ENCODE data around the gene ZNF516. TPM values are rescaled to one million over a fixed set of nuclear protein-coding genes. Genes with fewer than 3 reads are reported as not detected.

Gene ZNF516
- polyA plus RNA-seq, 2 of the 4 experiments (the other 2 are of a cell fraction): 3.9 to 4.9 TPM

GRCh38 chr18:76353046-76353445, 142.0 kb downstream of the ZNF516 start:
- FAIRE-seq: no peak
- Histone ChIP-seq H3K27ac (no peak overlapping the region), H3K4me2 (no peak overlapping the region), H3K9me3 (no peaks in the 10 kb centered on the region), H3K4me1 (no peaks in the 10 kb centered on the region), H3K4me3 (no peak overlapping the region)
- ChIA-PET CTCF (no interaction called here), POLR2A (no interaction called here)
- no peak for DNase-seq (ENCODE audit: low read depth in 1 of 2, low spot score in 1 of 2)
- no peak for ATAC-seq
- 90% methylated on average over 7 of the region's 7 CpGs for WGBS (ENCODE audit: missing lambda C conversion rate)
- TF ChIP-seq PBX3 (IDR thresholded peaks at IDR 0.05) (no peak), TP53 (CRISPR knock-in tag; IDR thresholded peaks at IDR 0.05) (no peak), HOXA7 (CRISPR knock-in tag; IDR thresholded peaks at IDR 0.05) (no peak), EHF (CRISPR knock-in tag; IDR thresholded peaks at IDR 0.05) (no peak), ATOH8 (CRISPR knock-in tag; IDR thresholded peaks at IDR 0.05; ENCODE audit: low read depth) (no peak), KDM1A (IDR thresholded peaks at IDR 0.05; ENCODE audit: low read depth) (no peak), CBX2 (IDR thresholded peaks at IDR 0.05; ENCODE audit: borderline replicate concordance, low read depth) (no peak)

DNA sequence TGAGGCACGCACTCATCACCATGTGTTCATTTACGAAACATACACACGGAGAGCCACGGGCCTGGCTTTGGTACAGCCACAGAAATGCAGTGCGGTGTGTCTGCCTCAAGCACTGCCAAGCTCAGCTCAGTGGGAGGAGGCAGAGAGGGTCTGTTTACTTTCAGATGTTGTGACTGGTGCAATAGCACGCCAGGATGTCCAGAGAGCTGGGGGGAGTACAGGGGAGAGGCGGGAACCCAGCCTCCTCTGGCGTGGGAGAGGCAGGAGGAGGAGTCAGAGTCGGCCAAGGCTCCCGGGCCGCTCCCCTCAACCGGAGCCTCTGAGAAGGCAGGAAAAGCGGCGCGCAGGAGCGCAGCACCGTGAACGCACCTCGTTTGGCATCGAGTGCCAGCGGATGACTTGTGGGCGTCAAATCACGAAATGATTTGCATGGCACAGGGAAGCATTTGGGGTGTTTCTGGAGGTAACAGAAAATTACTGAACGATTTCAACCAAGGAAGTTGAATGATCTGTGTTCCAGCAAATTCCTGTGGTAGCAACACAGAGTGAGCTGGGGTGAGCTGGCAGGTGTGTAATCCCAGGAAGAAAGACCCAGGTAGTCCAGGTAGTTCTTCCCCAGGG, 143.0 kb downstream of the ZNF516 start:
- POLR2A ChIA-PET: no interaction called here
- H3K9me3 ChIP-seq: no peaks in the 10 kb centered on the region
- FAIRE-seq: no peak
- H3K4me1 ChIP-seq: no peaks in the 10 kb centered on the region
- H3K27ac ChIP-seq: peak overlapping the region in 1 of 2 experiments; percentile 51; a peak in 1 of 6 replicates
- WGBS (ENCODE audit: missing lambda C conversion rate): 45% methylated on average over 15 of the region's 24 CpGs
- peak; percentile 15 to 24 for DNase-seq (ENCODE audit: low read depth in 1 of 2, low spot score in 1 of 2)
- peak; percentile 54 to 77 for ATAC-seq
- no peak for TF ChIP-seq ZFP36 (IDR thresholded peaks at IDR 0.05; ENCODE audit: borderline replicate concordance, partially characterized antibody)
- TF ChIP-seq JUNB (IDR thresholded peaks at IDR 0.05): no peak
- no peak for TF ChIP-seq ELK1 (IDR thresholded peaks at IDR 0.05; ENCODE audit: low read depth, low read length)
- no peak for TF ChIP-seq BCL3 (IDR thresholded peaks at IDR 0.05)
- no peak for TF ChIP-seq FOXS1 (CRISPR knock-in tag; IDR thresholded peaks at IDR 0.05)
- no peak for TF ChIP-seq POLR2AphosphoS2 (conservative IDR thresholded peaks at IDR 0.05; ENCODE audit: low read length)
- no peak for TF ChIP-seq BHLHE40 (IDR thresholded peaks at IDR 0.05; ENCODE audit: low read depth, low read length)
- no peak for TF ChIP-seq MYC (IDR thresholded peaks at IDR 0.05; ENCODE audit: borderline replicate concordance, low read length)
- TF ChIP-seq EHMT2 (IDR thresholded peaks at IDR 0.05; ENCODE audit: low read depth): no peak
- no peak for TF ChIP-seq ZSCAN20 (CRISPR knock-in tag; IDR thresholded peaks at IDR 0.05)
- no peak for TF ChIP-seq CBX2 (IDR thresholded peaks at IDR 0.05; ENCODE audit: borderline replicate concordance, low read depth)
- H3K4me2 ChIP-seq: peak overlapping the region; percentile 62
- peak overlapping the region; percentile 22; the same call in 1 of the 3 replicates for H3K4me3 ChIP-seq
- CTCF ChIA-PET: interaction anchor here (0.7 to 1.3 kb wide), 3 partner anchors 29 to 357 kb away, joined by 3 read pairs; no protein-coding TSS in a partner anchor

Measured in A549 (cell line).